Activated CD8-positive, alpha-beta memory T cell treated with anti-CD3 and anti-CD28 coated beads, Interleukin-2, amount 50 U/mL, for 24 hours (primary cell): ENCODE measurements around the gene TEAD2.
A peak's percentile ranks its signal among the peaks of the same experiment; 100 is the strongest.
"Not testable (repeated sequence)": the region's sequence is repeated elsewhere in the genome, so short reads cannot be mapped to it uniquely, and the experiment has no call there.

Experiments used
- DNase-seq: peaks from one replicate; pipeline ENCODE4 v3.0.0-alpha.2; 2020; ENCODE audit errors: extremely low read depth

TEAD2 gene

DNA sequence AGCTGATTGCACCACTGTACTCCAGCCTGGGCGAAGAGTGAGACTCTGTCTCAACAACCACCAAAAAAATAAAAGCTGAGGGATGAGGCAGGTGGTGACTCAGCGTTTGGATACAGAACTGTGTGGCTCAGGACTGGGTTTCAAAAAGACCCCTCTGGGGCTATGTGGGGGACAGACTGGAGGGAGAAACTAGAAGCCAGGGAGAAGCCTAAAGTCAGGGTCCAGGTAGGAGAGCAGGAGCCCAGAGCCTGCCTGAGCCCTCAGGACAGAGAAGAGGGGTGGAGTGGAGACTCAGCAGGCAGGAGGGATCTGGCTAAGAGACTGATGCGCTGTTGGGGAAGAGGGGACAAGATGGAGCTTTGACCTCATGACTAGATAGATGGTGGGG, 28.8 kb downstream of the TEAD2 start:
- no peak for DNase-seq

DNA sequence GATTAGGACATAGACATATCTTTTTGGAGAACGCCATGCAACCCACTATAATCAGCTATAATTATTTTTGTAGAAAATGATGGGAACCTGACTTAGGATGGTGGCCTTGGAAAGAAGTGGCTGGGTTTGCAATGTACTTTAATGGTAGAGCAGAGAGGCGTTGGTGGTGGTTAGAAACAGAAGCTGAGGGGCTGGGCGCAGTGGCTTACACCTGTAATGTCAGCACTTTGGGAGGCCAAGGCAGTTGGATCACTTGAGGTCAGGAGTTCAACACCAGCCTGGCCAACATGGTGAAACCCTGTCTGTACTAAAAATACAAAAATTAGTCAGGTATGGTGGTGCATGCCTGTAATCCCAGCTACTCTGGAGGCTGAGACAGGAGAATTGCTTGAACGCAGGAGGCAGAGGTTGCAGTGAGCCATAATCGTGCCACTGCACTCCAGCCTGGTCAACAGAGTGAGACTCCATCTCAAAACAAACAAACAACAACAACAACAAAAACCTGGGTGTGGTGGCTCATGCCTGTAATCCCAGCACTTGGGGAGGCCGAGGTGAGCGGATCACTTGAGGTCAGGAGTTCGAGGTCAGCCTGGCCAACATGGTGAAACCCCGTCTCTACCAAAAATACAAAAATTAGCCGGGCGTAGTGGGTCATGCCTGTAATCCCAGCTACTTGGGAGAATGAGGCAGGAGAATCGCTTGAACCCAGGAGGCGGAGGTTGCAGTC, 29.4 kb downstream of the TEAD2 start:
- DNase-seq: not testable (repeated sequence)

DNA sequence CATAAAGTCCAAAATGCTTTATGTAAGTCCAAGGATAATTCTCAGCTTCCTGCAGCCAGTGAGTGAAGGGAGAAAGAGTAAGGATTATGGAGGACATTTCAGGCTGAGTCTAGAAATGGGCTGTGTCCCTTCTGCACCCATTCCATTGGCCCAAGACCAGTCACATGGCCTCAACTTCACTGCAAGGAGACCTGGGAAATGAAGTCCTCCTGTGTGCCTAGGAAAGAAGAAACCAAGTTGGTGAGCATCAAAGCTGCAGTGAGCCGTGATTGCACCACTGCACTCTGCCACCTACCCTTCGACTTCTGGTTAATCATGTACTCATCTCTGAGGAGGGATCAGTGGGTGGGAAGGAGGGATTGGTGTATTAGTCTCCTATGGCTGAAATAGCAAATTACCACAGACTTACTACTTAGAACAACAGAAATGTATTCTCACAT, 30.6 kb downstream of the TEAD2 start:
- DNase-seq: no peak

DNA sequence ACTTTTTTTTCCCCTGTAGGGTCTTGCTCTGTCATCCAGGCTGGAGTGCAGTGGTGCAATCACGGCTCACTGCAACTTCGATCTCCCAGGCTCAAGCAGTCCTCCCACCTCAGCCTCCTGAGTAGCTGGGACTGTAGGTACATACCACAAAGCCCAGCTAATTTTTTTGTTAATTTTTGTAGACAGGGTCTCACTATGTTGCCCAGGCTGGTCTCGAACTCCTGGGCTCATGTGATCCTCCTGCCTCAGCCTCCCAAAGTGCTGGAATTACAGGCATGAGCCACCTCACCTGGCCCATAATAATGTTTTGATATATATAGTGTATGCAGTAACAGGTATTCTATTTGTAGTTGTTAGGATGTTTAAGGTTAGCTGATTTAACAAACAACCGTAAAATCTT, 31.0 kb downstream of the TEAD2 start:
- not testable (repeated sequence) for DNase-seq

DNA sequence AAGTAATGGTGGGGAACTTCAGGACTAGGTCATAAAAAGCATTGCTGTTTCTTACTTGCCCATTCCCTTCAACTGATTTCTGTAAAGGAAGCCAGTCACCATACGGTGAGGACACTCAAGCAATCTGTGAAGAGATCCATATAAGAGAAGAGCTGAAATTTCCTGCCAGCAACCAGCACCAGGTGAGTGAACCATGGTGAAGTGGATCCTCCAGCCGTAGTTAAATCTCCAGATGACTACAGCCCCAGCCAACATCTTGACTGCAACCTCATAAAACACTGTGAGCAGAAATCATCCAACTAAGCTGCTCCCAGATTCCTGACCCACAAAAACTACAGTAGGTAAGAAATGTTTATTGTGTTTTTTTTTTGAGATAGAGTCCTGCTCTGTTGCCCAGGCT, 33.5 kb downstream of the TEAD2 start:
- no peak for DNase-seq

DNA sequence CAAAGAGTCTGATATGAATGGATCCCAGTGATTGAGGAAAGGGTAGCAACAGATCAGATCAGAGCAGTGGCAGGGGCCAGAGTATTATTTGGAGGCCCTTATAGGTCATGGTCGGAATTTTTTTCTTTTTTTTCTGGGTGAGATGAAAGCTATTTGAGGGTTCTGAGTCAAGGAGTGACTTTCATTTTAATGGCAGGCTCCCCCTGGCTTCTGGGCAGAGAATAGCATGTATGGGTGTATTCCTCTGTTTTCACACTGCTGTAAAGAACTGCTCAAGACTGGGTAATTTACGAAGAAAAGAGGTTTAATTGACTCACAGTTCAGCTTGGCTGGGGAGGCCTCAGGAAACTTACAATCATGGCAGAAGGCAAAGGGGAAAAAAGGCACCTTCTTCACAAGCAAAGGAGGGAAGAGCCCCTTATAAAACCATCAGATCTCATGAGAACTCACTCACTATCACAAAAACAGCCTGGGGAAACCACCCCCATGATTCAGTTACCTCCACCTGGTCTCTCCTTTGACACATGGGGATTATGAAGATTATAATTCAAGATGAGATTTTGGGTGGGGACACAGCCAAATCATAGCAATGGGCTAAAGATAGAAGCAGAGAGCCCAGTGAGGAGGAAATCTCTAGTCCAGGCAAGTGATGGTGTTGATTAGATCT, 34.2 kb downstream of the TEAD2 start:
- DNase-seq: no peak

DNA sequence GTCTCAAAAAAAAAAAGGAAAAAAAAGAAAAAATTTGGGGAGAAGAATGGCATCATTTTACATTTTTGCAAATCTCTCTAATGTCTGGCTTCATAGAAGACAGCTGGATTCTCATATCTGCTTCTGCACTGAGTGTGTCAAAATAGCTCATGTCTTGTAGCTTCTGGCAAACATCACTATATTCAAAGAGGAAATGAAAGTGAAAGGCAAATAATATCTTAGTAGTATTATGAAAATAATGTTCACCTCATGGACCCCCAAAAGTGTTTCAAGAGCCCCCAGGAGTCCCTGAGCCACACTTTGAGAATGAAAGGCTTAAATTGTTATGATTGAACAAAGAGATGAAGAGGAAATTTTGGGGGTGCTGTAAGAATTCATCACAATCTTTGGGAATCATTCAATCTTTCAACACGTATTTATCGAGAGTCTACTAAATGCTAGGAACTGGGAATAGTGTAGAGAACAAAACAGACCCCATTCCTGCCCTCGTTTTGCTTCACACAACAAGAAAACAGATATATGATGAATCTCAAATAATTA, 36.0 kb downstream of the TEAD2 start:
- no peak for DNase-seq

DNA sequence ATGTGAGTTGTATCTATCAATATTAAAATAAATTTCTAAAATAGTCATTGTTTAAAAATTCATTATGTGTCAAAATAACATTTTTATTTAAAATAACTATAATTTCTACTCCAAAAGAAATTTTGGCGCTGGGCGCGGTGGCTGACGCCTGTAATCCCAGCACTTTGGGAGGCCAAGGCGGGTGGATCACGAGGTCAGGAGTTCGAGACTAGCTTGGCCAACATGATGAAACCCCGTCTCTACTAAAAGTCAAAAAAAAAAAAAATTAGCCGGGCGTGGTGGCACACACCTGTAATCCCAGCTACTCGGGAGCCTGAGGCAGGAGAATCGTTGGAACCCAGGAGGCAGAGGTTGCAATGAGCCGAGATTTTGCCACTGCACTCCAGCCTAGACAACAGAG, 36.5 kb downstream of the TEAD2 start:
- not testable (repeated sequence) for DNase-seq

DNA sequence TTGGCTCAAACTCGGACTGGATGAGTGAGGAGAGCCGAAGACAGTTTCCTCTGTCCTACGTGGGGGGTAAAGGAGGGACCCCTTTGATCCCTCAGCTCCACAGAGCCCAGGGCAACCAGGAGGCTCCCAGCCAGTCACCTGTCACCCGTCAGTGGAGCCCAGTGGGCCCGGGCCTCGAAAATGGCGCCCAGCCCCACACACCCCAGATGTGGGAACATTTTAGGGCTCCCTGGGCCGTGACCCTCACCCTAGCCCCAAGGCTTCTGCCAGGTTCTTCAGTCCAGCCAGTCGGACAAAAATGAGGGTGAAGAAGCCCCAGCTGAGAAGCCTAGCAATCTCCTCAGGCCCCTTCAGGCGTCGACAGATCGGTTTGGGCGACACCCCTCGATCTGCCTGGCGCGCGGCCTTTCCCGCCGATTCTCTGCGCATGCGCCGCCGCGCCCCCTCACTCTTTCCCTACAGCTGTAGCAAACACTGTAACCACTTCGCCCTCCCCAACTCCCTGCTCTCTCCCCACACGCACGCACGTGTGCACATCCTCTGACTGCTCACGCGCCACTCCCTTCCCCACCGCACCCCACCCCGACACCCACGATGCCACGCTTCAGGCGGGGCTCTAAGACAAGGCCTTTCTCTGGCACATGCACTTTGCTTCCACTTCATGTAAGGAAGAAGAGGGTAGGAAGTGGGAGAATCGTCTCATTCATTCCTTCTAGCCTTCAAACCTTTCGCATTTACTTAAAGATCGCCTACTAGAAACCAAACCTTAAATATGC, 37.2 kb downstream of the TEAD2 start, which contains the start of gene SLC6A16:
TSS of gene SLC6A16 (minus strand) at position 391 of the 776 bp plus-strand sequence. CDS start 13,844 bp downstream, outside the sequence.
- no peak for DNase-seq

DNA sequence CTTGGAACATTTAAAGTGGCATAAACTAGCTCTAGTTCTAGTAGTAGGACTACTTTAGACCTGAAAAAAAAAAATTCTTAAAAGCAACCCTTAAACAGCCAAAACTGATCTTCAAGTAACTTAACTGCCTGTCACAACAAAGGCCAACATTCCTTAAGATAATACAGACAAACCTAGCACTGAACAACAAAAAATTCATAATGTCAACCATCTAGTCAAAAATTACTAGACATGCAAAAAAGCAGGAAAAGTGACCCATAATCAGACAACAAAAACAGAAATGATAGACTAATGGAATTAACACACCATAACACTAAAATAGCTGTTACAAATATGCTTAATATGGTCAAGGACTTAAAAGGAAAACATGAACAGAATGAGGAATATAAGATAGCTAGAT, 43.9 kb downstream of the TEAD2 start:
- DNase-seq: no peak

DNA sequence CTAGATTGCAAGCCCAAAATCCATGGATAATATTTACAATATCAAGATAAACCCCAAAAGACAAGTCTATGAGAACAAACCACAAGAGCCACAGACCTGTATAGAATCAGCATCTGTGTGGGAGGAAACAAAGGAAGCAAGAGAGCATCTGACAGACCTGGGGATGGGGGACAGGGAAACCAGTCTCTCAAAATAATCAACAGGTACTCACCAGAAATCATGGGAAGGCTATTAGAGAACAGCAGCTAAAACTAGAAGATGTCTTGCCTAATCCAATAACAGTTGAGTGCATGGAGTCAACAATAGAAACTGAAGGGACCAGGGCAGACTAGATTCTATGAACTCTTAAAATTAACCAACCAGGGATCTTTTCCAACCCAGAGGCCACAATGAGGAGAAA, 45.9 kb downstream of the TEAD2 start:
- no peak for DNase-seq

DNA sequence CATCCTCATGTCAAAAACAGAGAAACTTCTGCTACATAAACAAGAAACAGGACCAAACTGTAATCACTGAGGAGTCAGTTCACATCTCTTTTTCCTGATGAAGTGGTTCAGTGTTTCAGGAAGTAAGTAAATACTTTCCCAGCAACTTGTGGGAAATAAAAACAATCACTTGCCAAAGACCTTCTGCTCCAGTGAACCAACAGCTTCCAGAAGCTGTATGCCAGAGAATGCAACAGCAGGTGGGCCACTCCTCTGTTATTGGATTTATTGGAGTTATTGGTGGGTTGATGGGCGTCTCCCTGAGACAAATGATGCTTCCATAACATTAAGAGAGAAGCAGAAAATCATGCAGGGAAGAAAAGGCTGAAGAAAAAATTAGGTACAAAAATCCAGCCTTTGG, 47.1 kb downstream of the TEAD2 start:
- no peak for DNase-seq

DNA sequence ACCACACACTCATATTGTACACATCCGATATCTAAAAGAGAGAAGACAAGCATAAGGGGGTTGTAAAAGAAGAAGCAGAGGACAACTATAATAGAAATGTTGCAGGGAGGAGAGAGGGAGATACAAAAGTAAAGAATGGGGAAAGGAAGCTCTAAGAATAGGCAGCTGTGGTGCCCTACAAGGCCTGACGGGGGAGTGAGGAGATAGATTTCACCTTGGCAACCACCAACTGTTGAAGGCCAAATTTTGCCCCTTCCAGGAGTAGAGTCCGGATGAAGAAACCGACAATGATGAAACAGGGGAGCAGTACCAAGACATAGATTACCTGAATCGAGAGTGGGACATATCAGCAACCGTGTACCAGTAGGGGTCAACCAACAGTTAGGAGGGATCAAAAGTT, 53.1 kb downstream of the TEAD2 start:
- no peak for DNase-seq

DNA sequence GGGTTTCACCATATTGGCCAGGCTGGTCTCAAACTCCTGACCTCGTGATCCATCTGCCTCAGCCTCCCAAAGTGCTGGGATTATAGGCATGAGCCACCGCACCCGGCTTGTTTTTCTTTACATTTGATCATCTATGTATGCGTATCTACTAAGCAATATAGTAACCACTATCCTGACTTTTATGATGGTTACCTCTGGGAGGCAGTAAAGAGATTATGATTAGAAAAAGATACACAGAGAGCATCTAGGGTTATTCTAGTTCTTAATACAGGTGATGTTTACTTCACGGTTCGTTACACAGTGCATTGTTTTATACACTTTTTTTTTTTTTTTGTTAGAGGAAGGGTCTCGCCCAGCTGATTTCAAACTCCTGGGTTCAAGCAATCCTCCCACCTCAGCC, 55.5 kb downstream of the TEAD2 start:
- not testable (repeated sequence) for DNase-seq

DNA sequence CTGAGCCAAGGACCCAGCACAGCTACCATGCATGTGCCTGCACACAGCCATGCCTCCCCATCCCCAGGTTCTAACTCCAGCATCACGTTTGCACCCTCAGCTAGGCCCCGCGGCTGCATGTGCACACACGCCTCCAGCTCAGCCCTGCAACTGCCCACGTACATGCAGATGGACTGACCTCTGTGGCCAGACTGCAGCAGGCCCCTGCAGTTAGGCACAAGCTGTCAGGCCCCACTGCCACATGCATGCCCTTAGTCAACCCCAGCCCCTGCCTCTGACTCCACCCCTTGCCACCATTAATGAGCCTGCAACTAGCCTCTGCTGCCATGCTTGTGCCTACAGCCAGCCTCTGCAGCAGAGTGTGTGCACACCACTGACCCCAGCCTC, 60.4 kb downstream of the TEAD2 start:
- DNase-seq: no peak

DNA sequence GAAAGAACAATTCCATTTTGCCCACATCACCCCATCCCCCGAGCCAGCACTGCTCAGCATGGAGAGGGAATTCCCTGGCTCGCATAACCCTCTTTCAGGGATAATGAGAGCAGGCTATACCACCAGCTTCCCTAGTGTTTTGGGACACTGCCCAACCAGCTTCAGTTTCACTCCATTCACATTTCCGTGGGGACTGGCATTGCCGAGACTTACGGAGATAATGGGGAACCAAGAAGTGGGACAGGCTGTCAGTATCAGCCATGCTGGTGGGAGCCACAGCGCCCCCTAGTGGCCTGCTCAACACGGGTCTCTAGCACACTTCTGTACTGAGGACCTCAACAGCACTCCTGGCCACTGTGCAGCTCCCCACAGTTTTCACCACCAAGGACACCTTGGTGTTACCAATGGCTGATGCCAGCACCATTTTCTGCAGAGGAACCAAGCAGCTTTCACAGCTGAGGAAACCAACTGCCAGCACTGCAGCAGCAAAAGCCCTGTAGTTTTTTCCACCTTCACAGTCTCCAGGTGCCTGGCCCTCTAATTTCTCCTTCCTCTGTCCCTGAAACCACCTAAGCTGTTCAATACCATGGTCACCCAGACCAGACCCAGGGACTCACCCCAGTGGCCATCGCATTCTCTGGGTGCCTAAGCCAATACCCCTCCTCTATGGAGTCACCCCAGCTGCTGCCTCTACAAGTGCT, 60.9 kb downstream of the TEAD2 start:
- DNase-seq: peak; percentile 55

DNA sequence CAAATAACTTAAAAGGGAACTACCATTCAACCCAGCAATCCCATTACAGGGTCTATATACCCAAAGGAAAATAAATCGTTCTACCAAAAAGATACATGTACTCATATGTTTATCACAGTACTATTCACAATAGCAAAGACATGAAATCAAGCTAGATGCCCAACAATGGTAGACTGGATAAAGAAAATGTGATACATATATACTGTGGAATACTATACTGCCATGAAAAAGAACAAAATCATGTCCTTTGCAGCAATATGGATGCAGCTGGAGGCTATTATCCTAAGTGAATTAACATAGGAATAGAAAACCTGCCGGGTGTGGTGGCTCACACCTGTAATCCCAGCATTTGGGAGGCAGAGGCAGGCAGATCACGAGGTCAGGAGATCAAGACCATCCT, 63.6 kb downstream of the TEAD2 start:
- not testable (repeated sequence) for DNase-seq

DNA sequence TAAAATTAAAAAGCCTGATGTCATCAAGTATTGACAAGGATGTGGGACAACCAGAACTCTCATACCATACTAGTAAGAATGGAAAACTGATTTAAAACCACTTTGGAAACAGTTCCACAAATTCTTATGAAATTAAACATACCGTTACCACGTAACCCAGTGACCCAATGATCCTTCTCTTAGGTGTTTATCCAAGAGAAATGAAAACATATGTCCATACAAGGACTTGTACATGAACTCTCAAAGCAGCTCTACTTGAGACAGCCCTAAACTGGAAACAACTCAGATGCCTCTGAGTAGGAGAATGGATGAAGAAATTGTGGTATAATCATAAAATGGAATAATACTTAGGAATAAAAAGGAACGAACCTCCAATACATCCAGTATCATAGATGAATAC, 64.8 kb downstream of the TEAD2 start:
- DNase-seq: no peak

DNA sequence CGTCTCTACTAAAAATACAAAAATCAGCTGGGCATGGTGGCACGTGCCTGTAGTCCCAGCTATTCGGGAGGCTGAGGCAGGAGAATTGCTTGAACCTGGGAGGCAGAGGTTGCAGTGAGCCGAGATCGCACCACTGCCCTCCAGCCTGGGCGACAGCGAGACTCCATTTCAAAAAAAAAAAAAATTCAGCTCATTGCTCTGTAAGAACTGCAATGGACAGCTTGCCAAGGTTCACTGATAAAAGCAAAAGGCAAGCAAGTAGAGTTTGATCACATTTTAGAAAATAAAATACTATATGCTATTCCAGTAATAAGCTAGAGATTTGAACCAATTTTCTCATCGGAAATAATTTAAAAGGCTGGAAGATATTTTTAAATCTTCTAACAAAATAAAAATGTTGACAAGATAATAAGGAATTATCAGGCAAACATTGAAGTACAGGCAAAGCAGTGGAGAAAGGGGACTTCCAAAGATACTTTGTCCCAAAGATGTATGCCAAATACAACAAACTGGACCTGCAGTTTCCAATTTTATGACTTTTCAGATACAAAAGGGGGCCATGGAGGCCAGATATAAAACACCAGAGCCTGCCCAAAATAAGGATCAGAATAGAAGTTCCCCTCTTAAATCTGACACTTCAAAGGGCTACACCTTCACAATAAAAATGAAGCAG, 66.9 kb downstream of the TEAD2 start:
- no peak for DNase-seq

DNA sequence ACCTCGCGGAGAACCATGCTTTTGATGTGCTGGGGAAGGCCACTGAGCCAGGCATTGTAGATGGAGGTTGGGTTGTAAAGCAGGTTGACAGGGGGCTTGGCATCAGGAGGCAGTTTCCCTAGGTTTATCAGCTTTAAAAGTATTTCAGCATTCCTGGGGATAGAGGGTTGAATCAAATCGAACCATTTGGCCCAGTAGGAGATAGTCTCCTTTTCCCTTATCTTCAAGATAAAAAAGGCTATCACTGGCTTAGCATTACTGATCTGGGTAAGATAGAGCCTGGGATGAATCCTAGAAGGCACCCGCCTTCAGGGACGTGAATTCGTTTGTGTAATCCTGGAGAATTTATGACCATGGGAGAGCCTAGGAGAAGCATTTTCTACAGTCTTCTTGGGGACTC, 67.8 kb downstream of the TEAD2 start:
- DNase-seq: no peak
